GM19099 (cell line): ENCODE results near the gene APBB1.

ENCODE experiments used
- POLR2A ChIP-seq: IDR thresholded peaks from 3 replicates; pipeline ENCODE4 v1.6.1; 2011; ENCODE audit warnings: low read depth; ENCODE audit not compliant: insufficient read length; ENCODE audit errors: extremely low read depth

APBB1 gene

DNA sequence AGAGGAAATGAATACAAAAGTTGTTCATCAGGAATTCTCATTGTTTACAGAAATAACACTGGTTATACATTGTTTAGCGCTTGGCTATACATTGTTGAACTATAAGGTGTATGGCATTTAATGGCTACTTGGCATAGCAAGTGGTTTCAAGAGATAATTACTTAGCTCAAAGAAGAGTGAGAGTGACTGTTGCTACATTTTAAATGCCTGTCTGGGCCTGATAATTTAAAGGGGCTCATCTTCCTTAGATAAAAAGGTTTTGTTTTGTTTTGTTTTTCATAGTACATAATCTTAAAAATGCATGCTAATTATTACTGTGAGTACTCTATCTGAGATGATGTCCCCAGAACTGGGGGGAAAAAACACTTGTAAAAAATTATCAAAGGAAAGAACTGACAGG is 30.1 kb downstream of the APBB1 start:
- TF ChIP-seq POLR2A, result no peak

GRCh38 chr11:6387811-6388599 is 30.9 kb downstream of the APBB1 start:
- no peak for TF ChIP-seq POLR2A

DNA sequence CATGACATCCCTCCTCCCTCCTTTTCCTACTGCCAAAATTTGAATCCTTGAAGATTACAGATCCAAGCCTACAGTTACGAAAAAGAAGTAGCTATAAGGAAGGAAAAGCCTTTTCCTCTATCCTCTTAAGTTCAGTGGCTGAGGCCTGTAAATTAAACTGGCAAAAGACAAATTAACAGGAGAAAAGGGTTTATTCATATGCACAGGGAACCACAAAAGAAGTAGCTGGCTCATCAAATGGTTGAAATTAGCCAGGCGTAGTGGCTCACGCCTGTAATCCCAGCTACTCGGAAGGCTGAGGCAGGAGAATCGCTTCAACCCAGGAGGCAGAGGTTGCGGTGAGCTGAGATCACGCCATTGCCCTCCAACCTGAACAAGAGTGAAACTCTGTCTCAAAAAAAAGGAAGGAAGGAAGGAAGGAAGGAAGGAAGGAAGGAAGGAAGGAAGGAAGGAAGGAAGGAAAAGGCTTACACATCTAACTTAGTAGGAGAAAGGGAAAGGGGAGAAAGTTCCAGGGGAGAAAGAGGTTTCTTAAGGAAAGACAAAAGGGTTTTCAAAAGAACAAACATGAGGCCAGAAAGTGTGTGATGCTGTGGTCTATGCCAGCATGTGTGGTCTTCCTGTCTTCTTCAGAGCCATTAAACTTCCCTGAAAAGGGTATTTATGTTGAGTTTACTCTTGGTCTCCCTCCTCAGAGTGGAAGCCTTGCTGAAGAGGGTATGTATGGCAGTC is 33.7 kb downstream of the APBB1 start:
- no peak for TF ChIP-seq POLR2A

GRCh38 chr11:6378640-6378989 is 40.3 kb downstream of the APBB1 start:
- TF ChIP-seq POLR2A, result no peak

- no peak for TF ChIP-seq POLR2A
Measured at GRCh38 chr11:6377902-6378639, 40.8 kb downstream of the APBB1 start.

DNA sequence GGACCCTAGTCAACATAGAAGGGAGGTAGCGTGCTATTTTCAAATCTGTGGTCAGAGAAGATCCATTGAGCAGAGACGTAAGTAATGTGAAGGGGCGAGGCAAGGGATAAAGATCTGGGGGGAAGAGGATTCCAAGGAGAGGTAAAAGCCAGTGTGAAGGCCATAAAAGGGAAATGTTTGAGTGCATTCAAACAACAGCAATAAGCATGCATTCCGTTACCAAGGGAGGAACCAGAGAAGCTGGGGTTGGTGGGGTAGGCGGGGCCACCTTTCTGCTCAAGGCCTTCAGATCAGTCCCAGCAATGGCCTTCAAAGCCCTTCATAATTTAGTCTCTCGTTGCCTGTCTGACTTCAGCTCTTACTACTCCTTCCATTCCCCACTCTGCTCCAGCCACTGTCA is 47.1 kb downstream of the APBB1 start:
- TF ChIP-seq POLR2A, result no peak

DNA sequence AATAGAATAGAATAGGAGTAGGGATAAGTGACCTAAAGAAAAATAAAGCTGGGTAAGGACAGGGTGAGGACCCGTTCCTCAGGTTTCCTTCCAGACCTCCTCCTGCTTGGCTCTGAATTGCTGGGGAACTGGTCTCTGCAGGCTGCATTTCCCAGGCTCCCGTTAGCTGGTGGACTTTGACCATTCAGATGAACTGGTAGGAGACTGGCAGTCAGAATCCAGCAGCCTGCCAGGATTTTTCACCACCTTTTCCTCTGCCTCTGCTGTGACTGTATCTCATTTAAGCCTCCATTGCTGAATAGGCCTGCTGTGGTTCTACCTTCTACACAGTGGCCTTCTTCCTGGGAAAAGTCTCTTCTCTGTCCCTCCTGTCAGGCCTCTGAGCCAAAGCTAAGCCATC is 53.2 kb downstream of the APBB1 start:
- no peak for TF ChIP-seq POLR2A

DNA sequence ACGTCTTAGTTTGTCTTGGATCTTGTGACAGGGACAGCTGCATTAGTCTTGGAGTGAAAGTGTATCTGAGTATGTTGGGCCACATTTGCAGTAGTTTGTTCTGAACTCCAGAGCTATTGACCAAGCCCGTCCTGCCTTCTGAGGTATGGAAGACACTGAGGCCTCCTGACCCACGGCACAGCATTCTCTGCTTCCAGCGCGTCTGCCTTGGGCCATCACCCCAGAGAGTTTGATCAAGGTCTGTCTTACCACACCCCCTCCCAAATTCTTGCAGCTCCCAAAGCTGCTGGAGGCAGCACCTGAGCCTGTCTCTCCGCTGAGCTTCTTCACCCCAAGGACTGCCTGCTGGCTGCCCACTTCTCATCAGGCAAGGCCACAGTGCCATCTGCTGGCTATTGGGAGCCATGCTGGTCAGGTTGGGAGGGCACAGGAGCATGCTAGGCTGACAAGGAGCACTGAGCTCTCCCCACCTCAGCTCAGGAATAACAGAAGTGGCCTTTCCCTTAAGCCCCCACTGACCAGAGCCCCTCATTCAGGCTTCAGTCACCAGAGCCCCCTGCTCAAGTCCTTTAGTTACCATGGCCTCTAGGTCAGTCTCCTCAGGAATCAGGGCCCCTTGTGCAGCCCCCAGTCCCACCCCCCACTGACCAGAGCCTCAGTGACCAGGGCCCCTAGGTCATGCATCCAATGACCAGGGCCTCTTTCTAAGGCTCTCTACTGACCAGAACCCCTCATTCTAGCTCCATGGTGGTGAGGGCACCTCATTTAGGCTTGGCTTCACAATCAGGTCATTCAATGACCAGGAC is 55.8 kb downstream of the APBB1 start:
- TF ChIP-seq POLR2A, result no peak

DNA sequence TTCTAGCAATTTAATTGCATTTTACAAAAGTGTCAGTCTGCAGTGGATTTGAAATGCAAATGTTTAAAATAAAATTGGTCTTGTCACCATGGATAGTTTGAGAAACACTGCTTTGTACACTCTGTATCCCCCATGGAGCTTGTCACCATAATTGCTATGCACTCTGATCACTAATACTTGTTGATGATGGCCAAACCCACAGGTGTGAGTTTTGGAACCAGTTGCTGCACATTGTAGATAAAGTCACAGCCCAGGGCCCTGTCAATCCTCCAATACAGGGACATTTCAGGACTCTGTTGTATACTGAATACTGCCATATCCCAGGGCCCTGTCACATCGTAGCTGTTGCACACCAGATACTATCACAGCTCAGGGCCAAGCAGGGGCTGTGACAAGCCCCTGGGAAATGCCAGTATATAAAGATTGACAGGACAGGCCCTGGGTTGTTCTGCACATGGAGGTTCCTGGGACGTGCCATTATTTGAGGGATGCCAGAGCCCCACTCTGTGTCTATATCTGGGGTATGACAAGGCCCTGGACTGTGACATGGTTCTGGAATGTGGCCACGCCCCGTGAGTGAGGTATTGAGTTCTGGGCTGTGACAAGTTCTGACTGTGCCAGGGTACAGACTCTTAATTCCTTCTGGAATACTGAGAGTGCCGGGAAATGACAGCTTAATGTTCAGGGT is 56.6 kb downstream of the APBB1 start:
- TF ChIP-seq POLR2A, result no peak

GRCh38 chr11:6360183-6360582 is 58.7 kb downstream of the APBB1 start:
- TF ChIP-seq POLR2A, result no peak

DNA sequence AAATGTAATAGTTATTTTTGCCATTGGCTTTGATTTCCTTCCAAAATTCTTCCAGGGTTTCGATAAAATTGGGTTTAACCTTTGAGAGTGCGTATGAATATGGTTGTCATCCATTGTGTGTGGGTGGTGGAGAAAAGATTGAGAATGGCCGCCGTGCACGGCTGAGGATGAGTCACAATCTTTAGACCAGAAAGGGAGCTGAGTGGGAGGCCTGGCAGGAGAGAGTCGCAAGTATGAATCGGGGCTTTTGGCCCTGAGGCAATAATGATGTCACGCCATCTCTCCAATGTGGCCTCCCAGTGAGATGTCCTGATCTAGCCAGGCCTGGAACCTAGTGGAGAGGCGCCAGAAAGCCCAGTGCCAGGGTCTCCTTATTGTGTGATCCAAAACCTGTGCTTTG is 61.7 kb downstream of the APBB1 start:
- TF ChIP-seq POLR2A, result no peak

- TF ChIP-seq POLR2A, result no peak
Measured at GRCh38 chr11:6356503-6357055, 62.3 kb downstream of the APBB1 start.

- no peak for TF ChIP-seq POLR2A
Measured at GRCh38 chr11:6354651-6355485, 64.0 kb downstream of the APBB1 start.
